ENCODE measurements around the gene ZNF618.

ZNF618 gene

GRCh38 chr9:114031948-114032840, 156.1 kb downstream of the ZNF618 start:
- TF ChIP-seq, protein P1, sequence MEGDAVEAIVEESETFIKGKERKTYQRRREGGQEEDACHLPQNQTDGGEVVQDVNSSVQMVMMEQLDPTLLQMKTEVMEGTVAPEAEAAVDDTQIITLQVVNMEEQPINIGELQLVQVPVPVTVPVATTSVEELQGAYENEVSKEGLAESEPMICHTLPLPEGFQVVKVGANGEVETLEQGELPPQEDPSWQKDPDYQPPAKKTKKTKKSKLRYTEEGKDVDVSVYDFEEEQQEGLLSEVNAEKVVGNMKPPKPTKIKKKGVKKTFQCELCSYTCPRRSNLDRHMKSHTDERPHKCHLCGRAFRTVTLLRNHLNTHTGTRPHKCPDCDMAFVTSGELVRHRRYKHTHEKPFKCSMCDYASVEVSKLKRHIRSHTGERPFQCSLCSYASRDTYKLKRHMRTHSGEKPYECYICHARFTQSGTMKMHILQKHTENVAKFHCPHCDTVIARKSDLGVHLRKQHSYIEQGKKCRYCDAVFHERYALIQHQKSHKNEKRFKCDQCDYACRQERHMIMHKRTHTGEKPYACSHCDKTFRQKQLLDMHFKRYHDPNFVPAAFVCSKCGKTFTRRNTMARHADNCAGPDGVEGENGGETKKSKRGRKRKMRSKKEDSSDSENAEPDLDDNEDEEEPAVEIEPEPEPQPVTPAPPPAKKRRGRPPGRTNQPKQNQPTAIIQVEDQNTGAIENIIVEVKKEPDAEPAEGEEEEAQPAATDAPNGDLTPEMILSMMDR (IDR thresholded peaks at IDR 0.05): no peak

GRCh38 chr9:114033397-114034103, 157.4 kb downstream of the ZNF618 start:
- TF ChIP-seq, protein P1 (IDR thresholded peaks at IDR 0.05): no peak

- TF ChIP-seq, protein P1 (IDR thresholded peaks at IDR 0.05): no peak
These were observed 158.1 kb downstream of the ZNF618 start for GRCh38 chr9:114034196-114034595.

GRCh38 chr9:114034661-114035062, 158.6 kb downstream of the ZNF618 start:
- TF ChIP-seq, protein P1 (IDR thresholded peaks at IDR 0.05): no peak

- TF ChIP-seq, protein P1 (IDR thresholded peaks at IDR 0.05): no peak
These were observed 159.2 kb downstream of the ZNF618 start for GRCh38 chr9:114035221-114035844.

GRCh38 chr9:114035845-114036801, 160.0 kb downstream of the ZNF618 start:
- TF ChIP-seq, protein P1 (IDR thresholded peaks at IDR 0.05): no peak

Measured in LNCAP (cell line).